GM12878 (cell line): ENCODE data around the gene ATAD3A.

Experiments used
- HDAC2 ChIP-seq: fragments of 200-600 bp; sonication (generic); IDR thresholded peaks from 2 replicates; pipeline ENCODE4 v1.6.1; 2017
- MEF2A ChIP-seq: IDR thresholded peaks from 2 replicates; pipeline ENCODE4 v1.6.1; 2011; ENCODE audit warnings: low read depth, mild to moderate bottlenecking, low read length, moderate library complexity; ENCODE audit not compliant: insufficient read depth

- TF ChIP-seq HDAC2: no peak
- no peak for TF ChIP-seq MEF2A
Measured at GRCh38 chr1:1547011-1547410, 35.0 kb downstream of the ATAD3A start.
